Endodermal cell (in vitro differentiated cells): ENCODE measurements around the gene TUT4. TPM values are rescaled to one million over a fixed set of nuclear protein-coding genes. Genes with fewer than 3 reads are reported as not detected.

ENCODE experiments used
- DNase-seq: peaks from one replicate; pipeline ENCODE4 v3.0.0-alpha.2; 2017
- H3K27ac ChIP-seq: 2 replicates; pipeline ENCODE4 v1.5.1; 2013; ENCODE audit warnings: mild to moderate bottlenecking, low read depth, low read length, moderate library complexity
- H3K27me3 ChIP-seq: 2 replicates; pipeline ENCODE4 v1.6.1; 2013; ENCODE audit warnings: mild to moderate bottlenecking, low read length, moderate library complexity; ENCODE audit not compliant: insufficient read depth, control insufficient read depth, poor library complexity, severe bottlenecking
- H3K36me3 ChIP-seq: 2 replicates; pipeline ENCODE4 v1.7.0; 2013; ENCODE audit warnings: mild to moderate bottlenecking, low read length, moderate library complexity; ENCODE audit not compliant: control insufficient read depth, insufficient read depth
- H3K4me1 ChIP-seq: one replicate; pipeline ENCODE4 v1.7.0; 2013; ENCODE audit warnings: low read length; ENCODE audit not compliant: control insufficient read depth, insufficient read depth
- H3K4me3 ChIP-seq: 2 replicates; pipeline ENCODE4 v1.5.1; 2013; ENCODE audit warnings: mild to moderate bottlenecking, low read length, moderate library complexity
- H3K9ac ChIP-seq: 2 replicates; pipeline ENCODE4 v1.6.1; 2013; ENCODE audit warnings: mild to moderate bottlenecking, low read length, moderate library complexity; ENCODE audit not compliant: poor library complexity, severe bottlenecking; ENCODE audit errors: extremely low read depth
- H3K9me3 ChIP-seq: 2 replicates; pipeline ENCODE4 v1.6.1; 2013; ENCODE audit warnings: mild to moderate bottlenecking, low read length, moderate library complexity; ENCODE audit not compliant: control insufficient read depth
- H3K27ac Mint-ChIP-seq: 2 replicates; pipeline ENCODE4 v1.8.0; 2020; ENCODE audit warnings: mixed read lengths
- H3K27me3 Mint-ChIP-seq: 2 replicates; pipeline ENCODE4 v1.8.0; 2021; ENCODE audit warnings: mild to moderate bottlenecking, mixed read lengths; ENCODE audit not compliant: insufficient read depth
- H3K36me3 Mint-ChIP-seq: 2 replicates; pipeline ENCODE4 v1.8.0; 2020; ENCODE audit warnings: low read depth, mixed read lengths
- H3K4me1 Mint-ChIP-seq: 2 replicates; pipeline ENCODE4 v1.8.0; 2020; ENCODE audit warnings: mixed read lengths
- H3K4me3 Mint-ChIP-seq: 2 replicates; pipeline ENCODE4 v1.8.0; 2020; ENCODE audit warnings: mild to moderate bottlenecking, moderate library complexity, mixed read lengths
- H3K9me3 Mint-ChIP-seq: 2 replicates; pipeline ENCODE4 v1.8.0; 2020; ENCODE audit warnings: mild to moderate bottlenecking, mixed read lengths
- WGBS, 2 experiments: methylation state at CpG; one replicate each; pipeline versions ENCODE4 v1.1.5 to v1.1.7; 2013; ENCODE audit warnings: missing lambda C conversion rate in 2 of 2, mixed read lengths in 1 of 2; ENCODE audit not compliant: insufficient coverage in 1 of 2, insufficient read length in 1 of 2; 5-methylcytosine and 5-hydroxymethylcytosine counted together
- total RNA-seq, 2 donors: library from RNA; stranded (reverse); fragmentation: NEBNext Ultra II Directional in 1 of 2; extraction: Animal tissue kit (Norgen Biotek cat#: 25700) in 1 of 2; gene quantifications; 2 replicates in 1 of 2; 3 replicates in 1 of 2; pipeline ENCODE4 v1.2.1, GENCODE V29; 2021
- TF ChIP-seq, protein P1 (sequence below): fragments of 200-600 bp; sonication (generic); conservative IDR thresholded peaks from 2 replicates; pipeline ENCODE4 v1.5.0; 2021; ENCODE audit warnings: antibody characterized with exemption, mild to moderate bottlenecking

The TUT4 gene
- total RNA-seq, 2 donors from 2014 or later: 131 to 170 TPM

DNA sequence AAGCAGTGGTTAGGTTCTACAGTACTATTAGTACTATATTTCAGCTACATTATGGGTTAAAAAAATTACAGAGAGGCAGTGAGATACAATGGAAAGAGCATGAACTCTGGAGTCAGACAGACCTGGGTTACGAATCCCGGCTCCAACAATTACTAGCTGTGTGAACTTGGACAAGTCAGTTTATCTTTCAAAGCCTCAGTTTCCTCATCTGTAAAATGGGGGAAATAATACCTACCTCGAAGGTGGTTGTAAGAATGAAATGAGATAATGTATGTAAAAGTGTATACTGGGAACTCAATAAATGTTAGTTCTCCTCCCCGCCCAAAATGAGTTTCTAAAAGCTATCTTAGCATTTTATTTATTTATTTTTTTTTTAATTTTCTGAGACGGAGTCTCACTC lies 89.0 kb downstream of the TUT4 start:
- 97 to 100% methylated on average over 3 to 5 of the region's 5 CpGs for WGBS, 2 experiments

GRCh38 chr1:52461821-52462220 lies 91.1 kb downstream of the TUT4 start:
- Mint-ChIP-seq H3K36me3 (peaks cover 50% of the 10 kb centered on the region), H3K9me3 (peaks cover under 1% of the 10 kb centered on the region), H3K27ac (no peak overlapping the region), H3K27me3 (no peaks in the 10 kb centered on the region), H3K4me1 (peaks cover 2% of the 10 kb centered on the region), H3K4me3 (no peak overlapping the region)
- no peak for DNase-seq
- TF ChIP-seq, protein P1, sequence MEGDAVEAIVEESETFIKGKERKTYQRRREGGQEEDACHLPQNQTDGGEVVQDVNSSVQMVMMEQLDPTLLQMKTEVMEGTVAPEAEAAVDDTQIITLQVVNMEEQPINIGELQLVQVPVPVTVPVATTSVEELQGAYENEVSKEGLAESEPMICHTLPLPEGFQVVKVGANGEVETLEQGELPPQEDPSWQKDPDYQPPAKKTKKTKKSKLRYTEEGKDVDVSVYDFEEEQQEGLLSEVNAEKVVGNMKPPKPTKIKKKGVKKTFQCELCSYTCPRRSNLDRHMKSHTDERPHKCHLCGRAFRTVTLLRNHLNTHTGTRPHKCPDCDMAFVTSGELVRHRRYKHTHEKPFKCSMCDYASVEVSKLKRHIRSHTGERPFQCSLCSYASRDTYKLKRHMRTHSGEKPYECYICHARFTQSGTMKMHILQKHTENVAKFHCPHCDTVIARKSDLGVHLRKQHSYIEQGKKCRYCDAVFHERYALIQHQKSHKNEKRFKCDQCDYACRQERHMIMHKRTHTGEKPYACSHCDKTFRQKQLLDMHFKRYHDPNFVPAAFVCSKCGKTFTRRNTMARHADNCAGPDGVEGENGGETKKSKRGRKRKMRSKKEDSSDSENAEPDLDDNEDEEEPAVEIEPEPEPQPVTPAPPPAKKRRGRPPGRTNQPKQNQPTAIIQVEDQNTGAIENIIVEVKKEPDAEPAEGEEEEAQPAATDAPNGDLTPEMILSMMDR: no peak
- Histone ChIP-seq H3K4me3 (no peak overlapping the region), H3K27me3 (no peaks in the 10 kb centered on the region), H3K4me1 (no peaks in the 10 kb centered on the region), H3K9ac (no peak overlapping the region), H3K9me3 (no peaks in the 10 kb centered on the region), H3K27ac (no peak overlapping the region), H3K36me3 (peaks cover 84% of the 10 kb centered on the region)
- WGBS, 2 experiments: 78% methylated on average over 1 of the region's 1 CpG; no CpG with 5 or more reads in 1 of the 2 experiments

More for the DNA sequence above, 89.0 kb downstream of the TUT4 start:
- Mint-ChIP-seq H3K27ac (no peak overlapping the region), H3K4me3 (no peak overlapping the region), H3K36me3 (peaks cover 45% of the 10 kb centered on the region), H3K27me3 (no peaks in the 10 kb centered on the region), H3K4me1 (peaks cover 2% of the 10 kb centered on the region), H3K9me3 (no peaks in the 10 kb centered on the region)
- TF ChIP-seq, protein P1: no peak
- Histone ChIP-seq H3K9ac (no peak overlapping the region), H3K27ac (no peak overlapping the region), H3K4me1 (no peaks in the 10 kb centered on the region), H3K36me3 (peaks cover 85% of the 10 kb centered on the region), H3K4me3 (no peak overlapping the region), H3K9me3 (no peaks in the 10 kb centered on the region), H3K27me3 (no peaks in the 10 kb centered on the region)
- no peak for DNase-seq

- Histone ChIP-seq H3K36me3 (peaks cover 86% of the 10 kb centered on the region), H3K27ac (no peak overlapping the region), H3K27me3 (no peaks in the 10 kb centered on the region), H3K9ac (no peak overlapping the region), H3K4me1 (no peaks in the 10 kb centered on the region), H3K9me3 (no peaks in the 10 kb centered on the region), H3K4me3 (no peak overlapping the region)
- no CpG with 5 or more reads among the region's 1 CpG for whole genome bisulfite sequencing, 2 experiments
- Mint-ChIP-seq H3K36me3 (peaks cover 52% of the 10 kb centered on the region), H3K27ac (peak overlapping the region; percentile 5), H3K27me3 (no peaks in the 10 kb centered on the region), H3K4me1 (peaks cover 2% of the 10 kb centered on the region), H3K4me3 (no peak overlapping the region), H3K9me3 (peaks cover 2% of the 10 kb centered on the region)
- no peak for DNase-seq
- TF ChIP-seq, protein P1: no peak
These were observed 92.2 kb downstream of the TUT4 start for GRCh38 chr1:52460694-52461093.
